Caki2 (cell line): ENCODE measurements around the gene KRT83. TPM values are rescaled to one million over a fixed set of nuclear protein-coding genes. Genes with fewer than 3 reads are reported as not detected.

Experiments used
- DNase-seq: peaks from one replicate; pipeline ENCODE4 v3.0.0-alpha.2; 2015; ENCODE audit warnings: low read depth
- in situ Hi-C: cut with HindIII; loops from 2 replicates; pipeline ENCODE4 v1.10.0; 2016; ENCODE audit warnings: low sequenced_read_pairs, low pct_unique_long_range_greater_than_20kb, mixed read lengths
- total RNA-seq: library from RNA; depleted of rRNA; stranded (reverse); fragments of >200 nt; shearing (Covaris generic); gene quantifications from 2 replicates; pipeline ENCODE4 v1.2.3, GENCODE V29; 2014; ENCODE audit warnings: low replicate concordance

The KRT83 gene
- total RNA-seq, 1 experiment from 2014 or later = not detected

GRCh38 chr12:52338241-52338960, 17.2 kb upstream of the KRT83 start:
- in situ Hi-C loops = no loop called here
- DNase-seq = no peak

GRCh38 chr12:52337054-52337453, 15.9 kb upstream of the KRT83 start:
- peak; percentile 25 for DNase-seq
- in situ Hi-C loops = no loop called here

- in situ Hi-C loops = no loop called here
- DNase-seq = peak; percentile 21
Measured at GRCh38 chr12:52336641-52337040, 15.4 kb upstream of the KRT83 start.

GRCh38 chr12:52335598-52336262, 14.5 kb upstream of the KRT83 start:
- in situ Hi-C loops = no loop called here
- peak; percentile 34 for DNase-seq

GRCh38 chr12:52334185-52334584, 13.0 kb upstream of the KRT83 start:
- DNase-seq = no peak
- in situ Hi-C loops = no loop called here

GRCh38 chr12:52333321-52333720, 12.1 kb upstream of the KRT83 start:
- no peak for DNase-seq
- in situ Hi-C loops = no loop called here

- in situ Hi-C loops = no loop called here
- DNase-seq = no peak
Measured at GRCh38 chr12:52332381-52332780, 11.2 kb upstream of the KRT83 start.

GRCh38 chr12:52331833-52332232, 10.6 kb upstream of the KRT83 start:
- no peak for DNase-seq

GRCh38 chr12:52331039-52331438, 9.8 kb upstream of the KRT83 start:
- no peak for DNase-seq
- in situ Hi-C loops = no loop called here

More at GRCh38 chr12:52331833-52332232, 10.6 kb upstream of the KRT83 start:
- in situ Hi-C loops = no loop called here

GRCh38 chr12:52327830-52328500, 6.8 kb upstream of the KRT83 start:
- DNase-seq = no peak
- in situ Hi-C loops = no loop called here

GRCh38 chr12:52327052-52327829, 6.0 kb upstream of the KRT83 start:
- DNase-seq = peak; percentile 91
- in situ Hi-C loops = no loop called here

GRCh38 chr12:52324153-52324444, 2.9 kb upstream of the KRT83 start:
- in situ Hi-C loops = no loop called here
- DNase-seq = no peak

GRCh38 chr12:52323416-52324152, 2.4 kb upstream of the KRT83 start:
- in situ Hi-C loops = no loop called here
- DNase-seq = no peak

GRCh38 chr12:52323001-52323400, 1.8 kb upstream of the KRT83 start:
- no peak for DNase-seq
- in situ Hi-C loops = no loop called here

GRCh38 chr12:52322069-52322468, 871 bp upstream of the KRT83 start:
- no peak for DNase-seq
- in situ Hi-C loops = no loop called here

- DNase-seq = no peak
- in situ Hi-C loops = no loop called here
Measured at GRCh38 chr12:52321418-52321817, 220 bp upstream of the KRT83 start.

GRCh38 chr12:52319097-52319496, 2.1 kb downstream of the KRT83 start:
- in situ Hi-C loops = no loop called here

GRCh38 chr12:52318241-52318990, 2.8 kb downstream of the KRT83 start:
- DNase-seq = no peak
- in situ Hi-C loops = no loop called here

More at GRCh38 chr12:52319097-52319496, 2.1 kb downstream of the KRT83 start:
- DNase-seq = no peak
